ENCODE measurements around the gene CBL.
"Not testable (repeated sequence)": the region's sequence is repeated elsewhere in the genome, so short reads cannot be mapped to it uniquely, and the experiment has no call there.

CBL gene

DNA sequence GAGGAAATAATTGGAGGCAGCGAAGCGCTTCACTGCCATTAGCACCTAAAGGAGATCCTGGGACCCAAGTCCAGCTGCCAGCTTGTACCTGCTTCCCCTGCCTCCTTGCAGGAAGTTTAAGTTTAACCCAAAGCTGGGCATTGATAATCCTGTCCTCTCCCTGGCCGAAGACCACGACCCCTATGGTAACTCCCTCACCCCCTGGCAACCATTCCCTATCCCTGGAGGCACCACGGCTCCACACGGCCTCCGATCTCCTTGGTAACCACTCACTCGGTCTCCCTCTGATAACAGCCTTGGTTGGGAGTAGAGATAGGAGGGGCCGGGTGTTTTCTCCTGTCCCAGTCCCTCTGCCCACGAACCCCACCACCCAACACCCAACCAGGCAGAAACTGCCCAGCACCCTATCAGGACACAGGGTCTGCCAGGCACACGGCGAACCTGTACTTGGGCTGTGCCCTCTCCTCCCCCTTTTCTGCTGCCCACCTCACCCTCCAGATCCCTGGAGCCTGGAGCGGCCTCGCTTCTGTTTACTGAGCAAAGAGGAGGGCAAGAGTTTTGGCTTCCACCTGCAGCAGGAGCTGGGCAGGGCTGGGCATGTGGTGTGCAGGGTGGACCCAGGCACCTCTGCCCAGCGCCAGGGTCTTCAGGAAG lies 20.0 kb upstream of the CBL start:
- DNase-seq (ENCODE audit: low spot score) = no peak

DNA sequence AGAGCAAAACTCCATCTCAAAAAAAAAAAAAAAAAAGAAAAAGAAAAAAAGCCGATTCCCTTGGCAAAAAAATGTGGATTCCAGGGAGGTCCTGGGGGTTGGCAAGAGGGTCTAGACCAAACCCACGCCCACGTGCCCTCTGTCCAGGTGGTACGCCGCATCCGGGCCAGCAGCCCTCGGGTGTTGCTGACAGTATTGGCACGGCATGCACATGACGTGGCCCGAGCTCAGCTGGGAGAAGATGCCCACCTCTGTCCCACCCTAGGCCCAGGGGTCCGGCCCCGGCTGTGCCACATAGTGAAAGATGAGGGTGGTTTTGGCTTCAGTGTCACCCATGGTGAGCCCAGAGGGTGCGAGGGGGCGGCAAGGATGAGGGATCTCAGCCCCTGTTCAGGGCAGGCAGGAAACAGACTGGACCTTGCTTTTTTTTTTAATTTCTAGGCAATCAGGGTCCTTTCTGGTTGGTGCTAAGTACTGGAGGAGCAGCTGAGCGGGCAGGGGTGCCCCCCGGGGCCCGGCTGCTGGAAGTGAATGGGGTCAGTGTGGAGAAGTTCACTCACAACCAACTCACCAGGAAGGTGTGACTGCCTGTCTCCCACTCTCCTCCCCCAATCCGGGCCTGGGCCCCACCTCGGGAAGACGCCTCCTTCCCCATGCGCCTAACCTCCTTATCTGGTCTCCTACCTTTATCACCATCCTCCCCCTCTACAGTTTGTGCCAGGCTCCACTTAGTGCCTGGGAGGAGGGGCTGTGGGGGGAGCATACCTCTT lies 18.8 kb upstream of the CBL start:
- no peak for DNase-seq (ENCODE audit: low spot score)

DNA sequence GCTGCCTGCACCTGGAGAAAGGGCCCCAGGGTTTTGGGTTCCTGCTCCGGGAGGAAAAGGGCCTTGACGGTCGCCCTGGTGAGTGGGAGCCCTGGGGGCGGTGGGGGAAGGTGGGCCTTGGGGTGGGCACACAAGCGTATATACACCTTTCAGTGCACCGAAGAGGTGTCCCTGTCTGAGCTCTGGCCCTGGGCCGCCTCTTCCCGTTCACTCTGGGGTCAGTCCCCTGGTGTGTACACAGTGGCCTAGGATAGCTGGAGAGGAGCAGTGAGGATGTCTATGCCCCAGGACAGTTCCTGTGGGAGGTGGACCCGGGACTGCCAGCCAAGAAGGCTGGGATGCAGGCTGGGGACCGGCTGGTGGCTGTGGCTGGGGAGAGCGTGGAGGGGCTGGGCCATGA lies 18.1 kb upstream of the CBL start:
- DNase-seq (ENCODE audit: low spot score) = no peak

DNA sequence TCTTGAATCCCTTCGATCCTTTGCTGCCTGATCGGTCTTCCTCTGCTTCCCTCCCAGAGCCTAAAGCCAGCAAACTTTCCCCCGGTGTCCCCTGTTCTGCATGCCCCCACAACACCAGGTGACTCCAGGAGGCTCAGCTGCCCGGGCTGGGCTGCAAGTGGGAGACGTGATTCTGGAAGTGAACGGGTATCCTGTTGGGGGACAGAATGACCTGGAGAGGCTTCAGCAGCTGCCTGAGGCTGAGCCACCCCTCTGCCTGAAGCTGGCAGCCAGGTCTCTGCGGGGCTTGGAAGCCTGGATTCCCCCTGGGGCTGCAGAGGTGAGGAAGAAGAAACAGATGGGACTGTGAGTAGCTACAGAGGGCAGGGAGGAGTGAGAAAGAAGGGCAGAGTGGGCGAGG lies 17.3 kb upstream of the CBL start:
- no peak for DNase-seq (ENCODE audit: low spot score)

DNA sequence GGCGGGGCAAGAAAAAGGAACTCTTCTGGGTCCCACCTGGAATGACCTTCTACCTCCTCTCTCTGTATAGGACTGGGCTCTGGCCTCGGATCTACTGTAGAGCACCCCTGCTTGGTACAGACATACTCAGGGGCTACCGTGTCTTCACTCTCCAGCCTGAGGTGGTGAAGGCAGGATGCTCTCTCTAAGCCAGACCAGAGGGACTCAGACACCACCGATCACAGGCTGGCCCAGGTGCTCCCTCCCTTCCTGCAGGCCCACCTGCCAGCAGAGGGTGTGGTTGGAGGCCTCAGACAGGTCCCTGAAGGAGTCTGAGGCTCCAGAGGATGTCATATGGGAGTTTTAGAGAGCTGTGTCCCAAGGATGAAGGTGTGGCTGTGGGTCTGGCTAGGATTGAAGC lies 16.7 kb upstream of the CBL start:
- no peak for DNase-seq (ENCODE audit: low spot score)

DNA sequence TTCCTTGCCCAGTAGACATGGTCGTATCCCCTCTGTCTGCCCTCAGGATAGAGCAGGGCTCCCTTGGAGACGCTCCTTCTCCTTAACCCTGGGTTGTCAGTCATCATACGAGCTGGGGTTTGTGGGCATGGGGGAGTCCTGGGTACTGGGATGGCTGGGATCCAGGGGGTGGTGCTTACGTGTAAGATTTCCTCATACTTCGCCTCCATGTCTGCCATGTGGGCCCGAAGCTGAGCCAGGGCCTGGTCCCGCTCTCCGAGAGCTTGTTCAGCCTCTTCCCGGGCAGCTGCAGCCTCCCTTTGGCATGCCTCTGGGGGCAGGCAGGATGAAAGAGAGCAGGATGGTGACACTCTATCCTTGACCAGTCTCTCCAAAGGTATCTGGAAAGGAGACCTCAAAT lies 15.6 kb upstream of the CBL start:
- DNase-seq (ENCODE audit: low spot score) = no peak

DNA sequence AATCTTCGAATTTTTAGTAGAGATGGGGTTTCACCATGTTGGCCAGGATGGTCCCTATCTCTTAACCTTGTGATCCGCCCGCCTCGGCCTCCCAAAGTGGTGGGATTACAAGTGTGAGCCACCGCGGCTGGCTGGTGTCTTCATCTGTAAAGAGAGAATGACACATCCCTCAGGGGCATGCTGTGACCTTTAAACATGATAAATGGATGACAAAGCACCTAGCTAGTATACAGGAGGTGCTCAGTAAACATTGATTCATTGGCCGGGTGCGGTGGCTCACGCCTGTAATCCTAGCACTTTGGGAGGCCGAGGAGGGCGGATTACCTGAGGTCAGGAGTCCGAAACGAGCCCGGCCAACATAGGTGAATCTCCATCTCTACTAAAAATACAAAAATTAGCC lies 14.9 kb upstream of the CBL start:
- DNase-seq (ENCODE audit: low spot score) = not testable (repeated sequence)

DNA sequence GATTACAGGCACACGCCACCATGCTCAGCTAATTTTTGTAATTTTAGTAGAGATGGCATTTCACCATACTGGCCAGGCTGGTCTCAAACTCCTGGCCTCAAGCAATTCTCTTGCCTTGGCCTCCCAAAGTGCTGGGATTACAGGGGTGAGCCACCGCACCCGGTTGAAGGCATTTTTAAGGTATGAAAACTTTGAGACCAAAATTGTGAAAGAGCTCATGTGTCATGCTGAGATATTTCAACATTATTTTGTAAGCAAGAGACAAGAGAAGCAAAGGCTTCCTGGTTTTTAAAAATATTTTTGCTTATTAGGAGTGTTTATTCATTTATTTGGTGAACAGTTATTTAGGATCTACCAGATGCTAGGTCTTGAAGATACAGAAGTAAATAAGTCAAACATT lies 14.0 kb upstream of the CBL start:
- no peak for DNase-seq (ENCODE audit: low spot score)

DNA sequence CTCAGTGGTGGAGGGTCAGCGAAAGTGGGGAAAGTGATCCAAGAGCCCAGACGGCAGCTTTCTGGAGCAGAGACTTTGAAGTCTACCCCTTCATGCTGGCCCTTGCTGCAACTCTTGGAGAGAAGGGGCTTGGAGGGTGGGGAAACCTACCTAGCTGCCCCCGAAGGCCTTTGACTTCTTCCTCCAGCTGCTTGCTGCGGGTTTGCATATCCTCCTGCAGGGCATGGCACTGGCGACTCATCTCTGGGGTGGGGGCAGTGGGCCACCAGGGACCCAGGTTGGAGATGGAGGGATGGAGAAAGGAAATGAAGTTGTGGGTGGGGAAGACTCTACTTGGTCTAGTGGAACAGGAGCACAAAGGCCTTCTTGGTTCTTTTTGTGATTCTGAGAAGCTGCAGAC lies 13.1 kb upstream of the CBL start:
- no peak for DNase-seq (ENCODE audit: low spot score)

DNA sequence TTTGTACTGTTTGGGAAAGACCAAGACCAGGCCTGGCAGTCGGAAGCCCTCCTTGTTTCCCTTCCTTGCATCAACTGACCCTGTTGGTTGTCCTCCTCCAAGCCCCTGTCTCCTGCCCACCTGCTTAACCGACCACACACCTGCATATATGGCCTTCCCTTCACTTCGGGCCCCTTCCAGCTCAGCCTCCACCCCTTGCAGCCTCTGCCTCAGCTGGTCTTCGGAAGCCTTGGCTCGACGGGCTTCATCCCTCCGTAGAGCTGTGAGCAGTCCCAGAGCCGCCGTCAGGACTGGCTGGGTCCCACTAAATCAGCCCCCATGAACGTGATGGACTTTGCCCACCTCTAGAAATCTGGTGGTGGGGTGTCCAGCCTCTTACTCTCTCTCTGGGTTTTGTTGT lies 12.5 kb upstream of the CBL start:
- DNase-seq (ENCODE audit: low spot score) = no peak

DNA sequence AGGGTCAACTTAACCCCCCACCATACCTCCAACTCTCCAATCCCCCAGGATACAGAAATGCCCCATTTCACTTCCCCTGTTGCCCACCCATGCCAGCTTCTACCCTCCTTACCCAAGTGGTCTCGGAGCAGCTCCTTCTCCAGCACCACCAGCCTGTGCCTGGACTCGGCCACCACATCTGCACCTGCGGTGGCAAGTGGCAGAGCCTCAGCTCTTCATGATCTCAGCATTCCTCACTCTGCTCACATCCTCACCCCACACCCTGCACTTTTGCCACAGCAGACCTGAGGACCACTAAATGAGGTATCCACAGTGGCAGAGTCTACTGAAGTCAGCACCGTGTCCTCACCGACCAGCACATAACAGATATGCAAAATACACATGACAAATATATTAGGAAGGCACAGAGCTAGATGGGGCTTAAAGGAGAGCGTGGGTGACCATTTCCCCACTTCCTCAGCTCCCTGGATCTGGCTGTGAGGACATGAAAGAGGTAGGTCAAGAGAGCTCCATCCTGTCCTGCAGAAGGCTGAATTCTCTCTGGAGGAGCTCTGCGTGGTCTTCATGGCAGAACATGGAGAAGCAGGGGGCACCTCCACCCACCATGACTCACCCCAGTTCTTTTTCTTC lies 11.2 kb upstream of the CBL start:
- DNase-seq (ENCODE audit: low spot score) = no peak

DNA sequence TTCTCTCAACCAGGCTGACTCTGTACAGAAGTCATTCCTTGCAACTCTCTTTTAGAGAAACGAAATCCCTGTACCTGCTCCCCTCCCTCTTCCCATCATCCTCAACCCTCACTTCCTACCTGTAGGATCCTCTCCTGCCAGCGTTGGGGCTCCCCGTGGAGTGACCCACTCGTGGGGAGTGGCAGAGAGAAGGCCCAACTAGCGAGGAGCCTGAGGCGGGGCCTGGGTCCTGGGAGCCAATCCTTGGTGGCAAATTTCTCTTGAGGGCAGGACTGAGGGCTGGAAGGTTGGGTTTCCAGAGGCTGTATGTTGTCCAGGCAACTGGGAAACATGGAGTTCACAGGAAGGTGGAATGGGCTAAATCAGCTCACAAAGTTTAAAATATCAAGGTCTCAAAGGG lies 10.5 kb upstream of the CBL start:
- no peak for DNase-seq (ENCODE audit: low spot score)

DNA sequence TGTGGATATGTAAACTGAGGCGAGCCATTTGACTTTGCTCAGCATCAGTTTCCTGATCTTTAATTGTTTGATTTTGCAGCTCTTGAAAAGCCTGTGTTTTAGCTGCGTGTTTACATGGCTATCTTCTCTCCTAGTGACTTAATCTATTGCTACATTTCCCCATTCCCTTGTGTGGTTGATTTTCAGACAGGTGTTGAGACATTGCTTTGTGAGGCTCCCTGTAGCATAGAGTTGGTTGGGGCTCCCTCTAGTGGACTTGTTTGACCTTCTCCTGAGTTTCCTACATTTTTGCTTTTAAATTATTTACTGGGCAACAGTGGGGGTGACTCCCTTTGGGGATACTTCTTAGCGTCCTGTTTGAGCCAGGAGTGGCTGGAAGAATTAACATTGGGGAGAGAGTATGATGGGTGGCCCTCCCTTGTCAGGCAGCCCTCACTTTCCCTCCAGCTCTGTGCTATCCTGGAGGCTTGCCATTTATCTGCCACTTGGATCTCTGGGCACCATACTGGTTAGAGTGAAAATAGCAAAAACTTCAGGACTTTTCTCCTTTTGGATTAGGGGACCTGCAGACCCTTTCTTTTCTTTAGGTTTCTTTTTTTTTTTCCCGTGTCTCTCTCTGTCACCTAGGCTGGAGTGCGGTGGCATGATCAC lies 9.2 kb upstream of the CBL start:
- DNase-seq (ENCODE audit: low spot score) = peak; percentile 30

DNA sequence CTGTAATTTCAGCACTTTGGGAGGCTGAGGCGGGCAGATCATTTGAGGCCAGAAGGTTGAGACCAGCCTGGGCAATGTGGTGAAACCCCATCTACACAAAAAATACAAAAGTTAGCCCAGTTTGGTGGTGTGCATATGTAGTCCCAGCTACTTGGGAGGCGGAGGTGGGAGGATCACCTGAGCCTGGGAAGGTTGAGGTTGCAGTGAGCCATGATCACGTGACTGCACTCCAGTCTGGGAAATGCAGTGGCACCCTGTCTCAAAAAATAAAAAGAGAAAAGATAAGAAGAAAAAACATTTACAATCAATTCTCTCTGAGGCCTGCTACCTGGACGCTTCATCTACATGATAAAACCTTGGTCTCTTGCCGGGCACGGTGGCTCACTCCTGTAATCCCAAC lies 7.2 kb upstream of the CBL start:
- DNase-seq (ENCODE audit: low spot score) = peak; percentile 18

DNA sequence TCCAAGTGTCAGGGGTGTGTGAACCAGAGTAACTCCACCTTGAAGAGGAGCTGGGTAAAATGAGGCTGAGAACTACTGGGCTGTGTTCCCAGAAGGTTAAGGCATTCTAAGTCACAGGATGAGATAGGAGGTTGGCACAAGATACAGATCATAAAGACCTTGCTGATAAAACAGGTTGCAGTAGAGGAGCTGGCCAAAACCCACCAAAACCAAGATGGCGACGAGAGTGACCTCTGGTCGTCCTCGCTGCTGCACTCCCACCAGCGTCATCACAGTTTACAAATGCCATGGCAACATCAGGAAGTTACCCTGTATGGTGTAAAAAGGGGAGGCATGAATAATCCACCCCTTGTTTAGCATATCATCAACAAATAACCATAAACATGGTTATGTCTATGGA lies 4.9 kb upstream of the CBL start:
- not testable (repeated sequence) for DNase-seq (ENCODE audit: low spot score)

DNA sequence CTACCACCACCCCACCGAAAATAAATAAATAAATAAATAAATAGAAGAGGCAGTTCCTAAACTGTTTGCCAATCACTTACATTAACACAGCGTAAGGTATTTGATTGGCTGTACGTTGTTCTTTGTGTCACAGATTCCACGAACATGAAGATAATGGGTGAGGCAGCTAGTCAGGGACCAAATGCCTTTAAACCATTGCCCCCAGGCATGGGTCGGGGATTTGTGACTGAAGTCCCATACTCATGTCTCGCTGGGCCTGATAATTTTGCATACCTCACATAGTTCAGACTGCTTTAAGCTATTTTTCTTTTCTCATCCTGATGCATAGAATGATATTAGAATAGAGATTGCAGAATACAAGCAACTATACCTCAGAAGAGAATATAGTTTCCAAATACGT lies 3.6 kb upstream of the CBL start:
- peak; percentile 12 for DNase-seq (ENCODE audit: low spot score)

DNA sequence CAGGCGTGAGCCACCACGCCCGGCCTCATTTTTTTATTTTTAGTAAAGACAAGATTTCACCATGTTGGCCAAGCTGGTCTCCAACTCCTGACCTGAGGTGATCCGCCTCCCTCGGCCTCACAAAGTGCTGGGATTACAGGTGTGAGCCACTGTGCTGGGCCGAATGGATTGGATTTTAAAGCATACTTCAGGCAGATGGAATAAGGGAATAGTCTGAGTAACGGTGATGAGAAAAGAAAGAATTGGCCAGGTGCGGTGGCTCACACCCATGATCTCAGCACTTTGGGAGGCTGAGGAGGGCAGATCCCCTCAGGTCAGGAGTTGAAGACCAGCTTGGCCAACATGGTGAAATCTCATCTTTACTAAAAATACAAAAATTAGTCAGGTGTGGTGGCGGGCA lies 2.1 kb upstream of the CBL start:
- DNase-seq (ENCODE audit: low spot score) = no peak

DNA sequence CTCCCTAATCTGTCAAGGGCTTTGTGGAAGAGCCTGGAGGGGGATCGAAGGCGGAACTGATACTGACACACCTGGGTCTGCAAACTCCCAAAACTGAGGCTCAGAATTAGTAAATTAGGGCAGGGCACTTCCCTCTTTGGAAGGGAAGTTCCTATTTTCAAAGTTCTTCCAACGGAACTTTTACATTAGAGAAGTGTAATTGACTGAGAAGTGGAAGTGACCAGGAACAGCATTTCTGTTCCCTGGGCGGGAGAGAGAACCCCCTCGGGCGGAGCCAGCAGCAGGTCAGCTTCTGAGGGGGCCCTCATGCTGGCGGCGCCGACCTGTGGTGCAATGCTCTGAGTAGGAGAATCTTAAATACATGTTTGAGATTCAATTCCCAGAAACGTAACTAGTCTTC lies 1.1 kb upstream of the CBL start:
- DNase-seq (ENCODE audit: low spot score) = no peak

DNA sequence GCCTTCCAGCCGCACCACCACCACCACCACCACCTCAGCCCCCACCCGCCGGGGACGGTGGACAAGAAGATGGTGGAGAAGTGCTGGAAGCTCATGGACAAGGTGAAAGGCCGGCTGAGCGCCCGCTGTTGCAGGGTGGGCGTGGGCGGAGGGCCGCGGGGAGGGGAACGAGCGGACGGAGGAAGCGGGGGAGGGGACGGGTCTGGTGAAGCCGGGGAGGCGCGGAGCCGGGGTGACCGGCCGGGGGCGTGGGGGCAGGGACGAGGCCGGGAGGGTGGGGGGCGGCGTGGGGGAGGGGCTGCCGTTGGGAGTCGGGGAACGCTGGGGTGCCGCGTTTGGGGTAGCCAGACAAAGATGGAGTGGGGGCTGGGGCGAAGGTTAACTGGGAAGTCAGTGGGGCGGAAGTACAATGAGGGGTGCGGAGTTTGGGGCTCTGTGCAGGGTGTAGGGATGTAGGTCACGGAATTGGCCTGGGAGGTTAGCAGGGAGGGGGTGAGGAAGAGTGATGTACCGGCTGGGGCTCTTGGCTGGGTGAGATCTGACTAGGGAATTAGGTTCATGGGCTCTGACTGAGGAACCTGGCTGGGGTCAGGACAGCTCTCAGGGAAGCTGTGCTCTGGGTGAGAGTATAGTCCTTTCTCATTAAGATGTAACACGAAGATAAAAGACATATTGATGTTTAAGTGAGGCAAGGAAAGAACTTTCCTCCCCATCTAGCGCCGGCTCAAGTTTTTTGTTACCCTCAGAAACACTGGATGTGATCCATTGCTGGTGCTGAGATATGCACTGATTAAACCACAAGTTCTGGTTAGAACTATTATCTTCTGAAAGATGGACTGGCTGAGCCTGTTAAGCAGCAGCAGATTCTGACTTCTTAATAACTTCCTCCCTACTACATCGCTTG lies 624 bp downstream of the CBL start:
- no peak for DNase-seq (ENCODE audit: low spot score)

DNA sequence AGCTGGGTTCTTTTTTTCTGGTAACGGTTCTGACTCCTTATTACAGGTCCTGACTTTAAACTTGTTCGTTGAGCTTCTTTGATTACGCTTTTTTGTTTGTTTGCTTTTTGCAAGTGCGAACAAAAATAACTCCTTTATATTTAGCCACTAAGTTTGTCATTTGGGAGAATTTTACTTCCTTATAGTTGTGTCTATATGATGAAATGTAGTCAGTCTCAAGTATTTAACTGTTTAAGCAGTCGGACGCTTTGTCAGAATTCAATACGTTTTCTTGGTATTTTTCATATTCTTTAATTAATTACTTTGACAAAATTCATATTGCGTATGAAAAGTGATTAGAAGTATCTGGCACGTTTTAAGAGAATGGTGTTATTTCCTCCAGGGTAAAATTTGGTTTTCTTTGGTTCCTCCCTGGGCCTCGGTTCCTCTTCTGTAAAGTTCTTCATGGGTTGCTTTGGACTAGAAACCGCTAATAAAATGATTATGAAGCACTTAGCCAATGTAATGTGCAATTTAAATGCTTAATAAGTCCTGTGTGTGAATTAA lies 1.3 kb downstream of the CBL start:
- DNase-seq (ENCODE audit: low spot score) = no peak

DNA sequence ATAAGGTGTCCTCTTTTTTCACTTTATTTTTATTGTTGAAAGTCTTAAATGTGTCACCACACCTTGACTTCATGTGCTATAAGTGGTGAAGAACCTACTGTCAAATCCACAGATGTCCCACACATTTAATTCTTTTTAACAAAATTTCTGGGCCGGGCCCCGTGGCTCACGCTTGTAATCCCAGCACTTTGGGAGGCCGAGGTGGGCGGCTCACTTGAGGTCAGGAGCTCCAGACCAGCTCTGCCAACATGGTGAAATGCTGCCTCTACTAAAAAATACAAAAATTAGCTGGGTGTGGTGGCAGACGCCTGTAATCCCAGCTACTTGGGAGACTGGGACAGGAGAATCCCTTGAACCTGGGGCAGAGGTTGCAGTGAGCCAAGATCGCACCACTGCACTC lies 3.0 kb downstream of the CBL start:
- DNase-seq (ENCODE audit: low spot score) = no peak

DNA sequence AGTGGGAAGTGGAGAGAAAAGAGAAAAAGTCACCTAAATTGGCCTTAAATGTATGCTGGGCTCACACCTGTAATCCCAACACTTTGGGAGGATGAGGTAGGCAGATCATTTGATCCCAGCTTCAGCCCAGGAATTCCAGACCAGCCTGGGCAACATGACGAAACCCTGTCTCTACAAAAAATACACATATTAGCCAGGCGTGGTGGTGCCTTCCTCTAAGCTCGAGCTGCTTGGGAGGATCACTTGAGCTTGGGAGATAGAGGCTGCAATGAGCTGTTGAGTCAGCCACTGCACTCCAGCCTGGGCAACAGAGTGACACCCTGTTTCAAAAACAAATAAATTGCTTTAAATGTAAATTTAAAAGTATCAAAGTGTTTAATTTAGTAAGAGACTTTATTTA lies 3.9 kb downstream of the CBL start:
- DNase-seq (ENCODE audit: low spot score) = no peak

Measured in left forelimb (tissue), 1 donor.